Cardiac muscle cell (in vitro differentiated cells and primary cell): ENCODE results near the gene DPYD. TPM values are rescaled to one million over a fixed set of nuclear protein-coding genes. Genes with fewer than 3 reads are reported as not detected.

Experiments
- DNase-seq, 2 donors: peaks; one replicate each; pipeline versions ENCODE4 v3.0.0 to v3.0.0-alpha.2; 2010 to 2017; ENCODE audit warnings: low read depth in 1 of 2, low spot score in 1 of 2
- H3K27ac ChIP-seq: fragments of 200-600 bp; sonication (generic); 2 replicates; pipeline ENCODE4 v1.5.1; 2016
- H3K27me3 ChIP-seq: fragments of 200-600 bp; sonication (generic); 2 replicates; pipeline ENCODE4 v1.6.0; 2016; ENCODE audit warnings: control low read depth
- H3K36me3 ChIP-seq: fragments of 200-600 bp; sonication (generic); 2 replicates; pipeline ENCODE4 v1.5.1; 2016; ENCODE audit warnings: control low read depth
- H3K4me1 ChIP-seq: fragments of 200-600 bp; sonication (generic); 2 replicates; pipeline ENCODE4 v1.8.1; 2017; ENCODE audit warnings: low read depth, mild to moderate bottlenecking, mixed run types
- H3K4me3 ChIP-seq: fragments of 200-600 bp; sonication (generic); 2 replicates; pipeline ENCODE4 v1.5.1; 2016; ENCODE audit warnings: mild to moderate bottlenecking
- H3K9me3 ChIP-seq: fragments of 200-600 bp; sonication (generic); 2 replicates; pipeline ENCODE4 v1.5.1; 2017; ENCODE audit warnings: low read depth, mild to moderate bottlenecking, control low read depth
- polyA plus RNA-seq: library from polyadenylated mRNA; unstranded; fragments of >200 nt; fragmentation: Nextera tagmentation; extraction: Ambion mirVana; gene quantifications from 2 replicates; pipeline ENCODE4 v1.2.1, GENCODE V29; 2016
- total RNA-seq: library from RNA; depleted of rRNA; stranded (reverse); fragments of >200 nt; gene quantifications from 2 replicates; pipeline ENCODE4 v1.2.3, GENCODE V29; 2016
- TF ChIP-seq, protein P1 (sequence below): IDR thresholded peaks from 2 replicates; pipeline ENCODE4 v1.5.1; 2012; ENCODE audit warnings: low read depth, mild to moderate bottlenecking, low read length

DPYD gene
- total and polyA plus RNA-seq, 2 experiments from 2014 or later = 0.66 to 2.0 TPM

- TF ChIP-seq, protein P1, sequence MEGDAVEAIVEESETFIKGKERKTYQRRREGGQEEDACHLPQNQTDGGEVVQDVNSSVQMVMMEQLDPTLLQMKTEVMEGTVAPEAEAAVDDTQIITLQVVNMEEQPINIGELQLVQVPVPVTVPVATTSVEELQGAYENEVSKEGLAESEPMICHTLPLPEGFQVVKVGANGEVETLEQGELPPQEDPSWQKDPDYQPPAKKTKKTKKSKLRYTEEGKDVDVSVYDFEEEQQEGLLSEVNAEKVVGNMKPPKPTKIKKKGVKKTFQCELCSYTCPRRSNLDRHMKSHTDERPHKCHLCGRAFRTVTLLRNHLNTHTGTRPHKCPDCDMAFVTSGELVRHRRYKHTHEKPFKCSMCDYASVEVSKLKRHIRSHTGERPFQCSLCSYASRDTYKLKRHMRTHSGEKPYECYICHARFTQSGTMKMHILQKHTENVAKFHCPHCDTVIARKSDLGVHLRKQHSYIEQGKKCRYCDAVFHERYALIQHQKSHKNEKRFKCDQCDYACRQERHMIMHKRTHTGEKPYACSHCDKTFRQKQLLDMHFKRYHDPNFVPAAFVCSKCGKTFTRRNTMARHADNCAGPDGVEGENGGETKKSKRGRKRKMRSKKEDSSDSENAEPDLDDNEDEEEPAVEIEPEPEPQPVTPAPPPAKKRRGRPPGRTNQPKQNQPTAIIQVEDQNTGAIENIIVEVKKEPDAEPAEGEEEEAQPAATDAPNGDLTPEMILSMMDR = no peak
- Histone ChIP-seq H3K9me3 (no peaks in the 10 kb centered on the region), H3K27ac (no peak overlapping the region), H3K4me3 (no peak overlapping the region), H3K4me1 (no peaks in the 10 kb centered on the region), H3K27me3 (no peaks in the 10 kb centered on the region), H3K36me3 (no peaks in the 10 kb centered on the region)
- no peak for DNase-seq
These were observed 108.8 kb downstream of the DPYD start for GRCh38 chr1:97812076-97812475.

- Histone ChIP-seq H3K4me1 (no peaks in the 10 kb centered on the region), H3K4me3 (no peak overlapping the region), H3K27ac (no peak overlapping the region), H3K27me3 (no peaks in the 10 kb centered on the region), H3K9me3 (no peaks in the 10 kb centered on the region), H3K36me3 (no peaks in the 10 kb centered on the region)
- TF ChIP-seq, protein P1 = no peak
- peak in 1 of 2 donors; percentile 23 for DNase-seq
These were observed 113.8 kb downstream of the DPYD start for GRCh38 chr1:97806996-97807520.

- TF ChIP-seq, protein P1 = no peak
These were observed 114.5 kb downstream of the DPYD start for GRCh38 chr1:97806326-97806725.

DNA sequence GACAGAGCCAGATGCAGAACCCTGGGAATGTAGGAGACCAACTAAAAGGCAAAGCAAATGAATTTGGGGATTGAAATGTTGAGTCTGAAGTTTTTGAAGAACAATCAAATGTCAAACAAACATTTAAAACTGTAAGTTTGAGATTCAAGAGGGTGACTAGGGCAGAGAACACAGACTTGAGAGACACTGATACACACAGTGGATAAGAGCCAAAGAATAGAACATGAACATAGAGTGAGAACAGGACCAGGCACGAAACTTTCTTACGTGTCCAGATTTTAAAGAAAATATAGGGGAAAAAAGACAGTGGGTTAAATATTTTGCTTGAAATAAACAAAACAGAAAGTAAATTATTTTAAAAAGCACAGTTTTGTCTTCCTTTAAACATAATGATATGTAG lies 115.7 kb downstream of the DPYD start:
- Histone ChIP-seq H3K4me1 (no peaks in the 10 kb centered on the region), H3K36me3 (no peaks in the 10 kb centered on the region), H3K9me3 (no peaks in the 10 kb centered on the region), H3K4me3 (no peak overlapping the region), H3K27me3 (no peaks in the 10 kb centered on the region), H3K27ac (no peak overlapping the region)
- no peak for DNase-seq
- TF ChIP-seq, protein P1 = no peak

More at GRCh38 chr1:97806326-97806725, 114.5 kb downstream of the DPYD start:
- Histone ChIP-seq H3K27ac (no peak overlapping the region), H3K4me3 (no peak overlapping the region), H3K36me3 (no peaks in the 10 kb centered on the region), H3K9me3 (no peaks in the 10 kb centered on the region), H3K4me1 (no peaks in the 10 kb centered on the region), H3K27me3 (no peaks in the 10 kb centered on the region)
- DNase-seq = no peak

- H3K9me3 ChIP-seq = no peaks in the 10 kb centered on the region
- H3K27ac ChIP-seq = no peak overlapping the region
- H3K27me3 ChIP-seq = no peaks in the 10 kb centered on the region
- H3K36me3 ChIP-seq = no peaks in the 10 kb centered on the region
- no peak overlapping the region for H3K4me3 ChIP-seq
- no peaks in the 10 kb centered on the region for H3K4me1 ChIP-seq
- TF ChIP-seq, protein P1 = no peak
- DNase-seq = no peak
These were observed 117.8 kb downstream of the DPYD start for GRCh38 chr1:97803026-97803425.

DNA sequence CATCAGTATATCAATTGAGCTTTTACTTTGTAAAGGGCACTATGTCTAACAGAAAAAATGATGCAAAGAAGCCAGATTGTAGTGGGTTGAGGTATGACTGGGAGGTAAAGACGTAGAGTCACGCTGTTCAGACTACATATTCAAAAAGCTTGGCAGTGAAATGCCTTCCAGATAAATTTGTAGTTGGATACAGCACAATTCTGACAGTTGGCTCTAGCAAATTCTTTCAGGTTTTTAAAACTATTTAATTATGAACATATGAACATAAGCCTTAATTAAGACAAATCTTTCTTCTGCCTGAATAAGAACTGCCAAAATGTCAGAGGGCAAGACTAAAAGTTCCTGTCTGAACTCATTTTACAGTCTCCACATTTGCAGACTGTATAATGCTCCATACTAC lies 118.8 kb downstream of the DPYD start:
- H3K27ac ChIP-seq = no peak overlapping the region
- TF ChIP-seq, protein P1 = no peak
- DNase-seq = no peak
- H3K4me3 ChIP-seq = no peak overlapping the region
- no peaks in the 10 kb centered on the region for H3K36me3 ChIP-seq
- no peaks in the 10 kb centered on the region for H3K4me1 ChIP-seq
- no peaks in the 10 kb centered on the region for H3K9me3 ChIP-seq
- no peaks in the 10 kb centered on the region for H3K27me3 ChIP-seq
